Measurements from ENCODE around the gene KAT2B.

DNA sequence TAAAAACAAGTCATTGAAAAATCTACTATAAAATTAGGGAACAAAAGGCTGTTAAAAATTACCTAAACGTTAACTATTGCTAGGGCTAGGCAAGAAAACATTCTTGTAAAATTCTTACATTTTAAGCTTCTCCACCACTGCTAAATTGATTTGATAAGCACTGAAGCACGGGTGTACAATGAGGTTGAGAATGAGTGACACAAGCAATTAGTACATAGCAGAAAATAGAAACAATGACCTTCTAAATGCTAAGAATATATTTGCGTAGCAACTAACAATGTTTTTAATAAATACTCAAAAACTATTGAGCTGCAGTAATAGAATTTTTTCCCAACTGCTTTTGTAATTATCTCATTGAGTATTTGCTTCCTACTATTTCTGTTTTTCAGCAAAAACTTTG lies 141.0 kb downstream of the KAT2B start:
- TF ChIP-seq, protein P1, sequence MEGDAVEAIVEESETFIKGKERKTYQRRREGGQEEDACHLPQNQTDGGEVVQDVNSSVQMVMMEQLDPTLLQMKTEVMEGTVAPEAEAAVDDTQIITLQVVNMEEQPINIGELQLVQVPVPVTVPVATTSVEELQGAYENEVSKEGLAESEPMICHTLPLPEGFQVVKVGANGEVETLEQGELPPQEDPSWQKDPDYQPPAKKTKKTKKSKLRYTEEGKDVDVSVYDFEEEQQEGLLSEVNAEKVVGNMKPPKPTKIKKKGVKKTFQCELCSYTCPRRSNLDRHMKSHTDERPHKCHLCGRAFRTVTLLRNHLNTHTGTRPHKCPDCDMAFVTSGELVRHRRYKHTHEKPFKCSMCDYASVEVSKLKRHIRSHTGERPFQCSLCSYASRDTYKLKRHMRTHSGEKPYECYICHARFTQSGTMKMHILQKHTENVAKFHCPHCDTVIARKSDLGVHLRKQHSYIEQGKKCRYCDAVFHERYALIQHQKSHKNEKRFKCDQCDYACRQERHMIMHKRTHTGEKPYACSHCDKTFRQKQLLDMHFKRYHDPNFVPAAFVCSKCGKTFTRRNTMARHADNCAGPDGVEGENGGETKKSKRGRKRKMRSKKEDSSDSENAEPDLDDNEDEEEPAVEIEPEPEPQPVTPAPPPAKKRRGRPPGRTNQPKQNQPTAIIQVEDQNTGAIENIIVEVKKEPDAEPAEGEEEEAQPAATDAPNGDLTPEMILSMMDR (IDR thresholded peaks at IDR 0.05; ENCODE audit: low read depth, low read length), result no peak
- TF ChIP-seq EZH2phosphoT487 (IDR thresholded peaks at IDR 0.05; ENCODE audit: low read depth), result no peak
